B cell (primary cell): ENCODE measurements around the gene ZNF33B.

Source experiments
- EZH2 ChIP-seq: IDR thresholded peaks from 2 replicates; pipeline ENCODE4 v1.6.1; 2012; ENCODE audit warnings: borderline replicate concordance, low read depth, mild to moderate bottlenecking, moderate library complexity, low read length; ENCODE audit not compliant: insufficient read depth, poor library complexity, severe bottlenecking
- TF ChIP-seq, protein P1 (sequence below): fragments of 200-600 bp; IDR thresholded peaks from one replicate; pipeline ENCODE4 v1.8.0; 2022; ENCODE audit warnings: antibody characterized with exemption, mild to moderate bottlenecking

DNA sequence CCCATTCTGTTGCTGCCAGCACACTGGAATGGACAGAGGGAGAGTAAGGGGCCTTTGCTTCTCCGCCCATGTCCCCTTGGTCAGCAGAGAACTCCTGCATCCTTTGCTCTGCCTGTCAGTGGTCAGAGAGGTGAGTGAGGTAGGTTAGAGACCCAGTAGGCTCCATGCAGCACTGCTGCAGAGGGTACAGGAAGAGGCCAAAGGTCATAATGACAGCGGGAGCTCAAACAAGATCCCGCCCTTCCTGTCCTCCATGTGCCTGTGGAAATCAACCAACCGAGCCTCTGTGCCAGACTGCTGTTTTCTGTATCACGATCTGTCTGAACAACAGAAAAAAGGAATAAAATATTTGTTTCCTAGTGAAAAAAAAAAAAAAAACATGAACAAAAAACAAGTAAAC is 81.4 kb downstream of the ZNF33B start:
- TF ChIP-seq, protein P1, sequence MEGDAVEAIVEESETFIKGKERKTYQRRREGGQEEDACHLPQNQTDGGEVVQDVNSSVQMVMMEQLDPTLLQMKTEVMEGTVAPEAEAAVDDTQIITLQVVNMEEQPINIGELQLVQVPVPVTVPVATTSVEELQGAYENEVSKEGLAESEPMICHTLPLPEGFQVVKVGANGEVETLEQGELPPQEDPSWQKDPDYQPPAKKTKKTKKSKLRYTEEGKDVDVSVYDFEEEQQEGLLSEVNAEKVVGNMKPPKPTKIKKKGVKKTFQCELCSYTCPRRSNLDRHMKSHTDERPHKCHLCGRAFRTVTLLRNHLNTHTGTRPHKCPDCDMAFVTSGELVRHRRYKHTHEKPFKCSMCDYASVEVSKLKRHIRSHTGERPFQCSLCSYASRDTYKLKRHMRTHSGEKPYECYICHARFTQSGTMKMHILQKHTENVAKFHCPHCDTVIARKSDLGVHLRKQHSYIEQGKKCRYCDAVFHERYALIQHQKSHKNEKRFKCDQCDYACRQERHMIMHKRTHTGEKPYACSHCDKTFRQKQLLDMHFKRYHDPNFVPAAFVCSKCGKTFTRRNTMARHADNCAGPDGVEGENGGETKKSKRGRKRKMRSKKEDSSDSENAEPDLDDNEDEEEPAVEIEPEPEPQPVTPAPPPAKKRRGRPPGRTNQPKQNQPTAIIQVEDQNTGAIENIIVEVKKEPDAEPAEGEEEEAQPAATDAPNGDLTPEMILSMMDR = no peak
- TF ChIP-seq EZH2 = no peak
